KBM-7 (cell line): ENCODE data around the gene GRIN2A.

Source experiments
- DNase-seq: peaks from one replicate; pipeline ENCODE4 v3.0.0-alpha.2; 2015
- in situ Hi-C: fragments of 300-500 bp; cut with MboI; formaldehyde crosslinking; loops from 2 replicates; pipeline ENCODE4 v1.14.3; 2020; ENCODE audit warnings: low sequenced_read_pairs, low pct_unique_long_range_greater_than_20kb, mixed read lengths

The GRIN2A gene

DNA sequence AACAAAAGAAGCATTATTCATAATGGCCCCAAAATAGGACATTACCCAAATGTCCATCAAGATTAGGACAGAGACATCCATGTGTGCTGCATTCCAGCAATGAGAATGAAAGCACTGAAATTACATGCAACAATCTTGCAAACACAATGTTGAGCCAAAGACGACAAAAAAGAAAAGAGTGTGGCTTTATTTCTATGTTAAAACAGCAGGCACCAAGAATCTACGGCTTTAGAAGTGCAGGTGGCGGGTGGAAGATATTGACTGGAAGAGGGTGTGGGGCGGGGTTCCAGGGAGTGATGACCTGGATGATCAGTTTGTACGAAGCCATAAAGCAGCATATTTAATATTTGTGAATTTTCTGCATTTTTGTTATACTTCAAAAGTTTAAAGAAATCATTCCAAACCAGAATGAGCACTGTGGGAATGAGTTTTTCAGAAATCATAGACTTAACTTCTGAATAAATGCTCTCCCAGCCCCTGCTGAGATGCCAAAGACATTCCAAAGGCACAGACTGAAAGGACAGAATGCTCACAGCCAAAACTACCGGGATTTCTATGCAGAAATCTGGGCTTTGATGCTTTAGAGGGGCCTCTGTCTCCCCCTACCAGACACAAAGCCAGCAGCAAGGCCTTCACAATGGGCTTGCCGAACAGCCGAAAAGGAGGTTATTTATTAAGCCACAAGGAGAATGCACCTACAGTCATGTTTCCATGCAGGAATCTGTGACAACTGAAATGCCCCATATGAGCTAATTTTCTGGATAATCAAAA lies 361.6 kb downstream of the GRIN2A start:
- in situ Hi-C loops = no loop called here
- no peak for DNase-seq

DNA sequence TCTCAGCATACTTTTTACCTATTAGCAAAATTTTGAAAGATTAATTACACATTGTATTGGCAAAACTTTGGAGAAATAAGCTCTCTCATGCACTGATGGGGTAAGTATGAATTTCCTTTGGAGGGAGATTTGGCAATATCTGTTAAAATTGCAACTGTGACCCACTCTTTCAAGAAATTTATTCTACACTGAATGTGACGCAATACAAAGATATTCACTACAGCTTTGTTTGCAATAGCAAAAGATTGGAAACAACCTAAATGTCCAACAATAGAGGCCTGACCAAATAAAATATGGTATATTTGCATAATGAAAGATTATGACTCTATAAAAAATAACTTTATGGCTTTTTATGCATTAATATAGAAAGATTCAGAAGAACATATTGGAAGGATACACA lies 363.5 kb downstream of the GRIN2A start:
- in situ Hi-C loops = no loop called here

DNA sequence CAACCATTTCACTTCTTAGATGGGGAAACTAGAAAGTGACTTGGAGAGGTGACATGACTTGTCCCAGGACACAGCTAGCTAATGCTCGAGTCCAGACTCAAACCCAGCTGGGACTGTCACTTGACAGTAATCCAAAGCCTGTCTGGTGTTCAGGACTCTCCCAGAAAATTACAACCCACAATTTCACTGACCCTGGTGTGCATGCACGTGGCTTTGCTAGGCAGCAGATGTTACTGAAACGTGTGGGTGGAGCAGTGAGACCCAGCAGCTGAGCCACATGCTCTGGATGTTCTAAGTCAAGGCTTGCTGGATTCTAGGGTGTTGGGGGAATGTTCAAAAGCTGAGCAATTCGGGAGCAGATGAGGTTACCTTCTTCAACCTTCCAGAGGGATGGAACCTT lies 364.6 kb downstream of the GRIN2A start:
- in situ Hi-C loops = no loop called here
- no peak for DNase-seq

More for the DNA sequence above, 363.5 kb downstream of the GRIN2A start:
- DNase-seq = no peak

DNA sequence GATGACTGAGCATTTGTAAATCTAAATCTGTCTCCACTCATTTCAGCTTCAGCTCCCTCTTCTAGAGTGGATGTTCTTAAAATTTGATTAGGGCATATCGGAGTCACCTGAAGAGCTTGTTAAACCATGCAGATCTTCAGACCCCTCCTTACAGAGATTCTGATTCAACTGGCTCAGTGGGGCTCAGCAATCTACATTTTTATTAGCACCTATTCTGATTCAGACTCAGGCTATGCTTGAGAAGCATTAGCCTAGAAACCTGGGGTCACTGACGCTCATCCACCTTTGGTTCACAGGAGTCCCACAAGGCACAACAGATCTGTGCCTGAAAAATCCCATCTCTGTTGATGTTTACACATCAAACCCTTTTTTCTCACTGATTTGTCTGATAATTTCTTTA lies 365.6 kb downstream of the GRIN2A start:
- no peak for DNase-seq
- in situ Hi-C loops = no loop called here

DNA sequence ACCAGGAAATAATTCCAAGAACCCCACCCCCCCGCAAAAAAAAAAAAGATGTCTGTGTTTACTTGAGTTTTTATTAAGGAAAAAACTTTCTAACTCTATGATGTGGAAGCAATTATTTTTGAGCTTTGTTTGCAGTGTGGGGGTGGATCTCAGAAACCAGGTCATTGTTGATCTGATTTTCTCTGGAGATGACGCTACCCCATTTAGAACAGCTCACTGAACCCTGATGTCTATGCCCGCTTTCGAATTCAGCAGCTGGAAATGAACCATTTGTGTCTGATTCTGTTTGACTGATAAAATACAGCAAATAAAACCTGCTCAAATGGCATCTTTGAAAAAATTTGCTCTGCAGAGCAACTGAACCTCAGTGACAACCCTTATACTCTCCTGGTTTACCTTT lies 368.6 kb downstream of the GRIN2A start:
- DNase-seq = no peak

DNA sequence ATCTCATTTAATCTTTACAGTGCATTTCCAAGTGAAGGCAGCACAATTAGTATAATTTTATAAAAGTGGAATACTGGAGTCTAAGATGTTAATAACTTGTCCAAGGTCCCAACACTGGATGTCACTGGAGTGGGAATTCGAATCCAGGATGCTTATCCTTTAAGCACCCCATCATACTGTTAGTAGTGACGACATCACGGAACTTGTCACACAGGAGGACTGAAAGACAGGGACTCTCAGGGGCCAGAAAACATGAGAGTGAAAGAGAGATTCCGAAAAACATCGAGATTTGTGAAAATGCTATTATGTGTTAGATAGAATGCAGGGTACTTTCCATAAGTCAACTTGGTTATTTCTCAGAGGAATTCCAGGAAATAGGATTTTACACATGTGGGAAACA lies 374.0 kb downstream of the GRIN2A start:
- in situ Hi-C loops = no loop called here
- no peak for DNase-seq

More for the DNA sequence above, 368.6 kb downstream of the GRIN2A start:
- in situ Hi-C loops = no loop called here

DNA sequence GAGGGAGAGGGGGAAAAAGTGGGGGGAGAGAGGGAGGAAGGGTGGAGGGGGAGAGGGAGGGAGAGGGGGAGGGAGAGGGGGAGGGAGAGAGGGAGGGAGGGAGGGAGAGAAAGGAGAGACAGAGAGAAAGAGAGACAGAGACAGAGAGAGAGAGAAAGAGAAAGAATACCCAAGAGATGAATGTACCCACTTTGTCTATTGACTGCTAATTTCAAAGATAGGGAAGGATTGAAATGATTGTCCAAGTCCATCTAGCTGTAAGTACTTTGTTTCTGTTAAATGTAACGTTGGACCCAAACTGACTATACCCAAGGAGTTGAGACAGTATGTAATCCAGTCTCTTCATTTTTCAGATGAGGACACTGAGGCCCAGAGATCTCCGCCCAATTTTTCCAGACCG lies 374.9 kb downstream of the GRIN2A start:
- in situ Hi-C loops = no loop called here
- no peak for DNase-seq

DNA sequence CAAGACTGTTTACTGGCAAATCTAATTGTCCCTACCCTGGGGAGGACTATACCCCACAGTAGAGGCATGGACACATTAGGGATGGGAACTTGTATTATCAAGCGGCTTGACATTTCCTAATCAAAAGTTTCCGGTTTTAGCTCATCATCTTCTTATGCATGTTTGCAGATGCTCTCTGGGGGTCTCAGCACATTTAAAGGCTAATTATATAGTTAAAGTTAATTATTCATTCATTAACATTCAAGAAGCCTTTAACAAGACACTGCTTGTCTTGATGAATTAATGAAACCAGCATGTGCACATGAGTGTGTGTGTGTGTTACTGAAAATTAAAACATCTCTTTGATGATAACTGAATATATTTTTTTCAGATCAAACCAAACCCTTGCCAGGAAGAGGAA lies 377.1 kb downstream of the GRIN2A start:
- in situ Hi-C loops = no loop called here
- DNase-seq = no peak

DNA sequence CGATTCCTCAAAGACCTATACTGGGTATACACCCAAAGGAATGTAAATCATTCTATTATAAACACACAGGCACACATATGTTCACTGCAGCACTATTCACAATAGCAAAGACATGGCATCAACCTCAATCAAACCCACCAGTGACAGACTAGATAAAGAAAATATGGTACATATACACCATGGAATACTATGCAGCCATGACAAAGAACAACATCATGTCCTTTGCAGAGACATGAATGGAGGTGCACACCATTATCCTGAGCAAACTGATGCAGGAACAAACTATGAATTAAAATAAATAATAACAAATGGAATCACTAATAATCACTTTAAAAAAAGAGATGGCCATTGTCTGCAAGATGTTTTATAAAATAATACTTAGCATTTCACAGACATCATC lies 380.1 kb downstream of the GRIN2A start:
- no peak for DNase-seq
- in situ Hi-C loops = no loop called here

DNA sequence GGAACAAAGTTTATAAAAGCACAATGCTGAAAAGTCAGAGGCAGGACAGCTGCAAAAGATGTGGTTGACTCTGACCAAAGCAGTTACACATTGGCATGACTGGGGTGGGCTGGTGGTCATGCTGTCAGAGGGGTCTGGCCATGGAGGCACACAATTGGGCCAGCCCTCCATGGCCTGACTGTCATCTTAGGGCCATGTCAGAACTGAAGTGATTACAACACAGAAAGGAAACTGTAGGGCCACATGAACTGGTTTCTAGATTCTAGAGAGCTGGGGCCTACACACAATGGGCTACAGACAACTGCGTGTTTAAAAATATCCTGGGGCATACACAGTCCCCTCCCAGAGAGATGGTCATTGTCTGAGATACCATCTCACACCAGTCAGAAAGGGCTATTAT lies 380.6 kb downstream of the GRIN2A start:
- in situ Hi-C loops = no loop called here
- no peak for DNase-seq

DNA sequence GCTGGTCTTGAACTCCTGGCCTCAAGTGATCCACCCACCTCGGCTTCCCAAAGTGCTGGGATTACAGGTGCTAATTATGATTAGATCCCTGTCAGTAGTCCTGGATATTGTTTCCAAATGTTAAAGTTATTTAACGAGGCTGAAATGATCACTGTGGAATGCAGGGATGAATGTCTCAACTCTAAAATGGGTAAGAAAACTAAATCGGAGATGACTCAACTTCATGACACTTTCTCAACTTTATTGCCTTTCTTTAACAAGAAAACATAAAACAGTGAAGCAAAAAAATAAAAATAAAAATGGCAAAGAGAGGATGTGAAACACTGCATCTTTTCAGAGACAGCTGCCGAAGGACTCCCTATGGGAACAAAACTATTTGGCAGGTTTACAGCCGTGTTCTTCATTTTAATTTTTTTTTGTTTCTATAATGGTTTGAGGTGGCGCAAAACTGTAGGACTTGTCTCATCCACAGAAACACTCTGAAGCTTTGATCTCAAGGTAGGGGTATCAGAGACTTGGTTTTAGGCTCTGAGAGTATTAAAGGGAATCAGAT lies 382.0 kb downstream of the GRIN2A start:
- DNase-seq = no peak
- in situ Hi-C loops = no loop called here

DNA sequence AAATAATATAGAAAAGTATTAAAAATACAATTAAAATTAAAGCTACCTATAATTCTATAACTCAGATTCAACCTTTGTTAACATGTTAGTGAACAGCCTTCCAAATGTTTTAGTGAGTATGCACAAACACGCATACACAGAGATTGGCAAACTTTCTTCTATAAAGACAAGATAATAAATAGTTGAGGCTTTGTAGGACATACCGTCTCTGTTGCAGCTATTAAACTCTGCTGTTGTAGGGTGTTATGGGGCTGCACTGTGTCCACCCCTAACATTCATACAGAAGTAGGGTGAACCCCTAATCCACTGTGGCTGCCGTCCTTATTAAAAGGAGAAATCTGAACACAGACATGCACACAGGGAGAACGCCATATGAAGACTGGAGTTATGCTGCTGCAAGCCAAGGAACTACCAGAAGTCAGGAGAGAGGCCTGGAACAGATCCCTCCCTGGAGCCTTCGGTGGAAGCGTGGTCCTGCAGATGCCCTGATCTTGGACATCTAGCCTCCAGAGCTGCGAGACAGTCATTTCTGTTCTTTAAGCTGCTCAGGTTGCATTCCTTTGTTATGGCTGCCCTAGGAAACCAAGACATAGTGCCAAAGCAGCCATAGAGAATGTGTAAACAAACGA lies 383.2 kb downstream of the GRIN2A start:
- DNase-seq = no peak
- in situ Hi-C loops = no loop called here

DNA sequence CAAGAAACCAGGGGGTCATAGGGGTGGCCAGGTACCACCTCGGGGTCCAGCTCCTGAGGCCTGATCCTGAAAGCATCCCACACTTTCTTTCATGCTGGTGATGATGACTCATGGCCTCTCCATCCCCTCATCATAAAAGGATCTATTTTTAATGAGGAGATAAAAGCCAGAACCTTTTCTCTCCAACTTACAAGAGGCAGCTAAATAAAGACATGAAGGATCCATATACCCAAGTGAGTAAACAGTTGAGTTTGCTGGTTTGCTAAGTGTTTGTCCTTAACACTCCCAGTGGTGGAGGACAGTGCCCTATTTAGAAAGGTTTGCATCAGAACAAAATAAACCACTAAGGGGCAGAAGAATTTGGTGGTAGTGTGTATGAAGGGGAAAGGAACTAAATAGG lies 383.8 kb downstream of the GRIN2A start:
- in situ Hi-C loops = no loop called here
- DNase-seq = no peak

DNA sequence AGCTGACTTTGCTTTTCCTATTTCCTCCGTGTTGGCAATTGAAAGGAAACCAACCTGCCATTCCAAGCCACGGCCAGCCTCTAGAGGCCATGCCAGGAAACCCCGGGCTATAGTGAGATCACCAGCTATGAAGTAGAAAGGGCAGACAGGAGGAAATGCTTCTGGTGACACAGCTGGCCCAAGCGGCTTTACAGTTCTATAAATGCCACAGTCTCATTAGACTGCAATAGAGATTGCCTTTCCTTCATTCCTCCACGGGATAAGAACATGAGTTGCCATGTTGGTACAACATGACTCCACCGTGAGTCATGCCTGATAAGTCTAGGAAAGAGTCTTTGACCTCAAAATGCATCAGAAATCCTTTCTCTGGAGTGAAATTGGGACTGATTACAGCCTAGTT lies 384.9 kb downstream of the GRIN2A start:
- no peak for DNase-seq
- in situ Hi-C loops = no loop called here

DNA sequence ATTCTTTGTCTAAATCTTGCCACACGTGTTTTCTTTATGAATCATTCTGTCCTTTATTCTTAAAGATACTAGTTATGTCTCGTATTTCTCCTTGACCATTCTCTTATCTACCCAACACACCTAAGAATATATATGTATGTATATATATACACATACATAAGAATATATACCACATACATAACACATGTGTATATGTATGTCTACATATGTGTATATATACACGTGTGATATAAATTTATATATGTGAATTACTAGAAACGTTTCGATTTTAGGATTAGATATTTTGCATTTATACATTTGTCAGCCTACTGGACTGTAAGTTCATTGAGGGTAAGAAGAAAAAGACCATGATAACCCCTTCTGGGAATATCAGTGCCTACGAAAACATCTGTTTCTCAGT lies 388.6 kb downstream of the GRIN2A start:
- DNase-seq = no peak
- in situ Hi-C loops = no loop called here

DNA sequence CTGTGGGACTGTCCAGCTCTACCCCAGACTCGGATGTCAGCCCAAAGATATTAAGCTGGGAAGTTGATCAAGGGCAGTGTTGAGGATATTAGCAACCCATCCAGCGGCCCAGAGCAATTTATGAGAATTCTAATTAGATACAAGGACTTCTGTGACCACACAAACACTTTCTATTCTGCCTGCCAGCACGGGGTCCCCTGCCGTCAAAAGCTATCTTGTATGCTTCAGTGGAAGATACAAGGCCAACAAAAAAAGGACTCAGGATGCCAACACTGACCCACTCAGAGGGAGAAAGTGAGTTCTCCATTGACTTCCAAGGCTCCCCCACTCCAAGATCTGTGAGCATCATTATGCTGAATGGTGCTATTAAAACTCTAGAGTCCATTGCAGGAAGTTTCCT lies 390.7 kb downstream of the GRIN2A start:
- in situ Hi-C loops = no loop called here

DNA sequence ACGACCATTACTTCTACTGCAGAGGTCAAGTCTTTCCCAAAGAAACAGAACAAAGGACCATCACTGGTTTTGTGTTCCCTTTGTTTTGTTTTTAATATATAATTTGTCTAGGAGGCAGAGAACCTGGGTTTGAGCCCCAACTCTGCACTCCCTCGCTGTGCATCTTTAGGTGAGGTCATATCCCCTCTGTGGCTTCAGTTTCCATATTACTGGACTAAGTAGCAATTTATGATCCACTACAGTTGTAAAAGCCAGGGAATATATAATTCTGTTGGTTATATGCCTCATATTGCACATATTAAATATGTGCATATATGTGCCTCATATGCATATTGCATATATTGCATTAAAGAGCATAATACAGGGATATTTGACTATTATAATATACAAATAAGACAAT lies 392.0 kb downstream of the GRIN2A start:
- in situ Hi-C loops = no loop called here
- no peak for DNase-seq

More for the DNA sequence above, 390.7 kb downstream of the GRIN2A start:
- no peak for DNase-seq

DNA sequence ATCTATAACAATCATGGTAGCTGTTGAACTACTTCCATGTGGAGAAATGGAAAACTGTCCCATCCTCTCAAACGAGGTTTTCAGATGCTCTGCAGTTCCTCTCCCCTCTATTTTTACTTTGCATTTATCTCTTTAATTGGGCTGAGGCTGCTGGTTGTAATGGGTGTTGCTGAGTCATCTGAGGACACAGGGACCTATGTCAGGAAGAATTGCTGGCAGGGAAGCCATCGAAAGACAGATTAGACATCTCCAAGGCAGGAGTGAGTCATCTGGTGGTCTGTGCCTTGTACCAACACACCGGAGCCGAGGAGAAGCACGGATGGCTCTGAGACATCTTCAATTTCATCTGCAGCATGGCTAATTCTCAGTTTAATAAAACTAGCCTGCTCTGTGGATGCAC lies 394.5 kb downstream of the GRIN2A start:
- in situ Hi-C loops = no loop called here
- no peak for DNase-seq

DNA sequence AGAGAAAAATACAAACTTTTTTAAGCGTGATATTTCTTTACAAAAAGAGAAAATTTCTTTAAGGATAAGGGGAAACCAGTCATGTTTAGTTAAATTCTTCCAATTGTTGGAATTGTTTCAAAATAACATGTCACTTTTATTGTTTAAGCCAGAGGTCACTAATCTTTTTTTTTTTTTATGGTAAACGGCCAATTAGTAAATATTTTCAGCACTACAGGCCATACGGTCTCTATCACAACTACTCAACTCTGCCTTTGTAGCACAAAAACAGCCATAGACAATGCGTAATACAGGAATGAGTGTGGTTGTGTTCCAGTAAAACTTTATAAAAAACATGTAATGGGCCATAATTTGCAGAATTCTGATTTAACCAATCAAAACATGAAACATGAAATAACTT lies 401.4 kb downstream of the GRIN2A start:
- in situ Hi-C loops = no loop called here
- no peak for DNase-seq

DNA sequence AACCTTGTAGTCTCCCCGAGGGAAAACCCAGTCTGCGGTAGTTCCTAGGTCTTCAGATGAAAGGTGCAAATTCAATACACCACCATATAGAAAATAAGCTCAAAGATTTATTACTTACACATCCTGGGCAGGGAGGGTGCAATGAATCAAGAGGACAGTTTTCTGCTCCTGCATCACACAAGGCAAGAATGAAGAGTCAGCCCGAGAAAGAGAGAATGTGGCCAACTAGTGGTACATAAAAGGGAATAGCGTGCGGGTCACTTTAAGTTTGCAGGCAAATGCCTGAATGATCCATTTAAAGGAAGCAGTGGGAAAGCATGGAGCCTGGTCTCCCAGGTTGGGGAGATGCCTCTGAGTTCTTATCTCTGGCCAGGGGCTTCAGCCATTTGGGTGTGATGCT lies 403.4 kb downstream of the GRIN2A start:
- in situ Hi-C loops = no loop called here
- DNase-seq = no peak

DNA sequence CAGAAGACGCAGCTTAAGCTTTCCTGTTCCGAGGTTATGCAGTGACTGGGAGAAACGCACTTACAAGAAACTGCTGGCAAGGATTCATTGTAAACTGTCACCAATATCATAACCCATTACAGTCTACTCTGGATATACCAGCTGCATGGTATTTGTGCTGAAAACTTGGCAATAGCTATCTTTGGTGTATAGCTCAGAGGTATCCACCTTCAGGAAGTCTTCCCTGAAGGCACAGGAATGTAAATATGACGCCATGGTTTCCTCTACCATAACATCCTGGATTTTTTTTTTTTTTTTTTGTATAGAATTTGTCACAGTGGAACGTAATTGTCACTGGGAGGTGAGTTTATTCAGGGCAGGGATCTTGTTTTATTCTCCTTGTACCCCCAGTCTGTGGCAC lies 406.2 kb downstream of the GRIN2A start:
- in situ Hi-C loops = no loop called here
- DNase-seq = no peak
